WTC11 (cell line): Measurements from ENCODE around the gene PHF11. TPM values are rescaled to one million over a fixed set of nuclear protein-coding genes. Genes with fewer than 3 reads are reported as not detected.

ENCODE experiments used
- ATAC-seq: fragments of 200-7000 bp; cut with Tn5 transposase; 2 replicates; pipeline ENCODE4 v1.10.0; 2021; ENCODE audit warnings: mild to moderate bottlenecking, moderate library complexity
- CTCF ChIA-PET: fragments of 300-600 bp; sonication (Branson Sonifier 250); formaldehyde crosslinking; loops from one replicate; lab custom pipeline; 2021; ENCODE audit warnings: antibody characterized with exemption; lab: Charles Lee
- POLR2A ChIA-PET: fragments of 350-600 bp; sonication (Branson Sonifier 250); formaldehyde crosslinking; loops from one replicate; lab custom pipeline; 2021; ENCODE audit warnings: antibody characterized with exemption; lab: Charles Lee
- DNase-seq: peaks from one replicate; pipeline ENCODE4 v3.0.0; 2021; ENCODE audit warnings: low spot score
- H3K27ac Mint-ChIP-seq: 2 replicates; pipeline ENCODE4 v1.8.0; 2021; ENCODE audit warnings: mixed read lengths
- H3K27me3 Mint-ChIP-seq: 2 replicates; pipeline ENCODE4 v1.8.0; 2021; ENCODE audit warnings: low read depth, mild to moderate bottlenecking, moderate library complexity, mixed read lengths
- H3K36me3 Mint-ChIP-seq: 2 replicates; pipeline ENCODE4 v1.8.0; 2021; ENCODE audit warnings: mixed read lengths
- H3K4me1 Mint-ChIP-seq: 2 replicates; pipeline ENCODE4 v1.8.0; 2022; ENCODE audit warnings: mixed read lengths
- H3K4me3 Mint-ChIP-seq: 2 replicates; pipeline ENCODE4 v1.8.0; 2021; ENCODE audit warnings: mild to moderate bottlenecking, moderate library complexity, mixed read lengths
- H3K9me3 Mint-ChIP-seq: 2 replicates; pipeline ENCODE4 v1.8.0; 2021; ENCODE audit warnings: mixed read lengths
- CDX4 ChIP-seq: fragments of 250-450 bp; sonication (Bioruptor Pico); IDR thresholded peaks from 2 replicates; pipeline ENCODE4 v1.9.0; 2021; ENCODE audit warnings: moderate library complexity, mild to moderate bottlenecking, inconsistent platforms, borderline replicate concordance
- GABPB1 ChIP-seq: sonication (generic); formaldehyde crosslinking; IDR thresholded peaks from 2 replicates; pipeline ENCODE4 v1.8.1; 2023; ENCODE audit warnings: mild to moderate bottlenecking, missing genetic modification reagents
- IRF1 ChIP-seq: sonication (generic); formaldehyde crosslinking; IDR thresholded peaks from 2 replicates; pipeline ENCODE4 v1.8.0; 2023; ENCODE audit warnings: missing genetic modification reagents
- JUN ChIP-seq: sonication (generic); formaldehyde crosslinking; IDR thresholded peaks from 2 replicates; pipeline ENCODE4 v1.8.0; 2023; ENCODE audit warnings: mild to moderate bottlenecking, missing genetic modification reagents
- KAT7 ChIP-seq: sonication (generic); formaldehyde crosslinking; IDR thresholded peaks from 2 replicates; pipeline ENCODE4 v1.8.1; 2023; ENCODE audit warnings: missing genetic modification reagents, mild to moderate bottlenecking, borderline replicate concordance
- MAX ChIP-seq: sonication (generic); formaldehyde crosslinking; IDR thresholded peaks from 2 replicates; pipeline ENCODE4 v1.8.0; 2022; ENCODE audit warnings: mild to moderate bottlenecking, missing genetic modification reagents
- MXD4 ChIP-seq: fragments of 250-450 bp; sonication (Bioruptor Pico); IDR thresholded peaks from 2 replicates; pipeline ENCODE4 v1.8.0; 2021; ENCODE audit warnings: mild to moderate bottlenecking, moderate library complexity, borderline replicate concordance
- NFYB ChIP-seq: sonication (generic); formaldehyde crosslinking; conservative IDR thresholded peaks from 2 replicates; pipeline ENCODE4 v1.8.0; 2022; ENCODE audit warnings: low read depth, missing genetic modification reagents
- NR3C1 ChIP-seq: sonication (generic); formaldehyde crosslinking; conservative IDR thresholded peaks from 2 replicates; pipeline ENCODE4 v1.8.1; 2023; ENCODE audit warnings: low read depth, mild to moderate bottlenecking, missing genetic modification reagents
- PRRX2 ChIP-seq: fragments of 250-450 bp; sonication (Bioruptor Pico); IDR thresholded peaks from 2 replicates; pipeline ENCODE4 v1.8.0; 2021; ENCODE audit warnings: mild to moderate bottlenecking
- STAT6 ChIP-seq: sonication (generic); formaldehyde crosslinking; conservative IDR thresholded peaks from 2 replicates; pipeline ENCODE4 v1.8.1; 2023; ENCODE audit warnings: mild to moderate bottlenecking, low read depth, missing genetic modification reagents, moderate library complexity
- TEAD4 ChIP-seq: sonication (generic); formaldehyde crosslinking; IDR thresholded peaks from 2 replicates; pipeline ENCODE4 v1.8.0; 2022; ENCODE audit warnings: mild to moderate bottlenecking, missing genetic modification reagents
- USF1 ChIP-seq: sonication (generic); formaldehyde crosslinking; IDR thresholded peaks from 2 replicates; pipeline ENCODE4 v1.8.0; 2022; ENCODE audit warnings: mild to moderate bottlenecking, missing genetic modification reagents
- ZBTB21 ChIP-seq: sonication (generic); formaldehyde crosslinking; IDR thresholded peaks from 2 replicates; pipeline ENCODE4 v1.8.1; 2023; ENCODE audit warnings: mild to moderate bottlenecking, missing genetic modification reagents, borderline replicate concordance
- ZBTB43 ChIP-seq: sonication (generic); formaldehyde crosslinking; IDR thresholded peaks from 2 replicates; pipeline ENCODE4 v1.8.1; 2023; ENCODE audit warnings: mild to moderate bottlenecking, missing genetic modification reagents
- ZNF263 ChIP-seq: sonication (generic); formaldehyde crosslinking; IDR thresholded peaks from 2 replicates; pipeline ENCODE4 v1.8.1; 2022; ENCODE audit warnings: low read depth, mild to moderate bottlenecking, moderate library complexity, missing genetic modification reagents
- ZNF281 ChIP-seq: sonication (generic); formaldehyde crosslinking; IDR thresholded peaks from 2 replicates; pipeline ENCODE4 v1.8.0; 2023; ENCODE audit warnings: mild to moderate bottlenecking, missing genetic modification reagents
- ZNF423 ChIP-seq: fragments of 250-450 bp; sonication (Bioruptor Pico); IDR thresholded peaks from 2 replicates; pipeline ENCODE4 v2.1.2; 2022; ENCODE audit warnings: mild to moderate bottlenecking, moderate library complexity
- ZNF671 ChIP-seq: fragments of 250-450 bp; sonication (Bioruptor Pico); IDR thresholded peaks from 2 replicates; pipeline ENCODE4 v1.8.0; 2021; ENCODE audit warnings: mild to moderate bottlenecking
- total RNA-seq: library from RNA; stranded (reverse); gene quantifications from 3 replicates; pipeline ENCODE4 v1.2.3, GENCODE V29; 2021

The PHF11 gene
- total RNA-seq, 1 experiment from 2014 or later, result 9.3 TPM

- TF ChIP-seq ZNF281 (CRISPR knock-in tag), result no peak
- TF ChIP-seq NFYB (CRISPR knock-in tag), result no peak
- TF ChIP-seq JUN (CRISPR knock-in tag), result no peak
- TF ChIP-seq ZNF423 (CRISPR knock-in tag), result no peak
- no peak for TF ChIP-seq GABPB1 (CRISPR knock-in tag)
- no peak for TF ChIP-seq NR3C1 (CRISPR knock-in tag)
- no peak for TF ChIP-seq USF1 (CRISPR knock-in tag)
- no peak for TF ChIP-seq ZBTB43 (CRISPR knock-in tag)
Measured at GRCh38 chr13:49464621-49465325, 31.0 kb upstream of the PHF11 start (continued).

- Mint-ChIP-seq H3K4me3 (no peak overlapping the region), H3K27me3 (no peaks in the 10 kb centered on the region), H3K27ac (no peak overlapping the region), H3K36me3 (peaks cover 44% of the 10 kb centered on the region), H3K4me1 (no peaks in the 10 kb centered on the region), H3K9me3 (peaks cover 33% of the 10 kb centered on the region)
- DNase-seq, result no peak
- ATAC-seq, result no peak
- CTCF ChIA-PET, result no interaction called here
- POLR2A ChIA-PET, result interaction anchor here (0.7 kb wide), 1 partner anchor 12 kb away, joined by 3 read pairs; no protein-coding TSS in a partner anchor
- no peak for TF ChIP-seq CDX4 (CRISPR knock-in tag)
- no peak for TF ChIP-seq MXD4 (CRISPR knock-in tag)
- TF ChIP-seq TEAD4 (CRISPR knock-in tag), result no peak
- TF ChIP-seq MAX (CRISPR knock-in tag), result no peak
- no peak for TF ChIP-seq ZNF671 (CRISPR knock-in tag)
- TF ChIP-seq ZBTB43 (CRISPR knock-in tag), result no peak
- TF ChIP-seq IRF1 (CRISPR knock-in tag), result no peak
- TF ChIP-seq ZNF263, result no peak
- no peak for TF ChIP-seq PRRX2 (CRISPR knock-in tag)
- no peak for TF ChIP-seq JUN (CRISPR knock-in tag)
- TF ChIP-seq STAT6, result no peak
- TF ChIP-seq ZBTB21 (CRISPR knock-in tag), result no peak
- no peak for TF ChIP-seq ZNF281 (CRISPR knock-in tag)
- no peak for TF ChIP-seq KAT7 (CRISPR knock-in tag)
Measured at GRCh38 chr13:49466292-49466838, 29.4 kb upstream of the PHF11 start.
